ENCODE measurements around the gene DPH7.
"Not testable (repeated sequence)": the region's sequence is repeated elsewhere in the genome, so short reads cannot be mapped to it uniquely, and the experiment has no call there.

DPH7 gene

GRCh38 chr9:137519553-137519952 lies 59.2 kb downstream of the DPH7 start:
- DNase-seq (ENCODE audit: low spot score) = no peak
- TF ChIP-seq CTCF (IDR thresholded peaks at IDR 0.05; ENCODE audit: extremely low read depth, missing control alignments) = no peak

- not testable (repeated sequence) for DNase-seq (ENCODE audit: low spot score)
These were observed 59.9 kb downstream of the DPH7 start for GRCh38 chr9:137518661-137519459.

- no peak for DNase-seq (ENCODE audit: low spot score)
- TF ChIP-seq CTCF (IDR thresholded peaks at IDR 0.05; ENCODE audit: extremely low read depth, missing control alignments) = no peak
These were observed 62.4 kb downstream of the DPH7 start for GRCh38 chr9:137516144-137516917.

- no peak for DNase-seq (ENCODE audit: low spot score)
- no peak for TF ChIP-seq CTCF (IDR thresholded peaks at IDR 0.05; ENCODE audit: extremely low read depth, missing control alignments)
These were observed 63.4 kb downstream of the DPH7 start for GRCh38 chr9:137515338-137515724.

- TF ChIP-seq CTCF (IDR thresholded peaks at IDR 0.05; ENCODE audit: extremely low read depth, missing control alignments) = no peak
- no peak for DNase-seq (ENCODE audit: low spot score)
These were observed 63.9 kb downstream of the DPH7 start for GRCh38 chr9:137514691-137515337.

GRCh38 chr9:137513801-137514570 lies 64.7 kb downstream of the DPH7 start:
- not testable (repeated sequence) for DNase-seq (ENCODE audit: low spot score)

- DNase-seq (ENCODE audit: low spot score) = not testable (repeated sequence)
These were observed 65.6 kb downstream of the DPH7 start for GRCh38 chr9:137513136-137513535.

- DNase-seq (ENCODE audit: low spot score) = no peak
- no peak for TF ChIP-seq CTCF (IDR thresholded peaks at IDR 0.05; ENCODE audit: extremely low read depth, missing control alignments)
These were observed 66.8 kb downstream of the DPH7 start for GRCh38 chr9:137511758-137512463.

- DNase-seq (ENCODE audit: low spot score) = not testable (repeated sequence)
These were observed 67.6 kb downstream of the DPH7 start for GRCh38 chr9:137511126-137511525.
